MCF 10A (cell line): ENCODE measurements around the gene TRIM4. TPM values are rescaled to one million over a fixed set of nuclear protein-coding genes. Genes with fewer than 3 reads are reported as not detected.
"Not testable (repeated sequence)": the region's sequence is repeated elsewhere in the genome, so short reads cannot be mapped to it uniquely, and the experiment has no call there.

Source experiments
- BruUV-seq: library from RNA; stranded (reverse); fragments of 400-500 nt; replicated peaks from 2 replicates; lab custom pipeline; 2021; lab: Mats Ljungman, UMichigan
- CTCF ChIA-PET: fragments of 300-600 bp; sonication (Branson Sonifier 250); formaldehyde crosslinking; extraction: SDS; loops from one replicate; lab custom pipeline; 2021; ENCODE audit warnings: antibody characterized with exemption, inconsistent platforms; lab: Yijun Ruan, JAX
- POLR2A ChIA-PET: fragments of 300-600, 350-650 bp; sonication (Branson Sonifier 250); formaldehyde crosslinking; extraction: SDS; loops from one replicate; lab custom pipeline; 2020; ENCODE audit warnings: antibody characterized with exemption, inconsistent platforms; lab: Yijun Ruan, JAX
- DNase-seq: peaks from one replicate; pipeline ENCODE4 v3.0.0-alpha.2; 2018; ENCODE audit not compliant: unreplicated experiment
- H3K27ac Mint-ChIP-seq: one replicate; pipeline ENCODE4 v1.8.0; 2022; ENCODE audit warnings: mild to moderate bottlenecking, low read depth, mixed read lengths; ENCODE audit not compliant: unreplicated experiment
- H3K27me3 Mint-ChIP-seq: one replicate; pipeline ENCODE4 v1.8.0; 2022; ENCODE audit warnings: mixed read lengths; ENCODE audit not compliant: insufficient read depth, unreplicated experiment
- H3K36me3 Mint-ChIP-seq: one replicate; pipeline ENCODE4 v1.8.0; 2022; ENCODE audit warnings: mild to moderate bottlenecking, moderate library complexity, mixed read lengths; ENCODE audit not compliant: insufficient read depth, unreplicated experiment
- H3K4me1 Mint-ChIP-seq: one replicate; pipeline ENCODE4 v1.8.0; 2022; ENCODE audit warnings: mixed read lengths; ENCODE audit not compliant: insufficient read depth, unreplicated experiment
- H3K4me3 Mint-ChIP-seq: one replicate; pipeline ENCODE4 v1.8.0; 2022; ENCODE audit warnings: mild to moderate bottlenecking, moderate library complexity, mixed read lengths; ENCODE audit not compliant: unreplicated experiment
- H3K9me3 Mint-ChIP-seq: one replicate; pipeline ENCODE4 v1.8.0; 2022; ENCODE audit warnings: mixed read lengths; ENCODE audit not compliant: unreplicated experiment
- CTCF ChIP-seq: fragments of 200-600 bp; IDR thresholded peaks from one replicate; pipeline ENCODE4 v1.8.0; 2022; ENCODE audit warnings: antibody characterized with exemption, mild to moderate bottlenecking; ENCODE audit not compliant: unreplicated experiment
- intact Hi-C: fragments of 100-400 bp; cut with micrococcal nuclease; formaldehyde crosslinking; loops from 2 replicates; pipeline ENCODE4 v1.14.1; 2022
- total RNA-seq: library from RNA; stranded (reverse); gene quantifications from 2 replicates; pipeline ENCODE4 v1.2.3, GENCODE V29; 2022

The TRIM4 gene
- total RNA-seq, 1 experiment from 2014 or later: 28.1 TPM

- Mint-ChIP-seq H3K4me1 (peaks cover 1% of the 10 kb centered on the region), H3K9me3 (no peaks in the 10 kb centered on the region), H3K27ac (no peak overlapping the region), H3K36me3 (no peaks in the 10 kb centered on the region), H3K4me3 (no peak overlapping the region), H3K27me3 (peaks cover 13% of the 10 kb centered on the region)
- intact Hi-C loops: no loop called here
- DNase-seq: no peak
- BruUV-seq: no TSS peak
- TF ChIP-seq CTCF: no peak
- POLR2A ChIA-PET: interaction anchor here (3.9 kb wide), 1 partner anchor 25 kb away, joined by 16 read pairs; the partner anchor contains the start of gene TRIM4
- CTCF ChIA-PET: interaction anchor here (0.6 to 1.5 kb wide), 3 partner anchors 9 to 314 kb away, joined by 3 to 5 read pairs (median 4); no protein-coding TSS in a partner anchor
Measured at GRCh38 chr7:99944497-99945070, 25.3 kb upstream of the TRIM4 start.

GRCh38 chr7:99943641-99944496, 24.5 kb upstream of the TRIM4 start:
- Mint-ChIP-seq H3K9me3 (peaks cover 7% of the 10 kb centered on the region), H3K27me3 (peaks cover 14% of the 10 kb centered on the region), H3K27ac (no peak overlapping the region), H3K36me3 (no peaks in the 10 kb centered on the region), H3K4me3 (no peak overlapping the region), H3K4me1 (no peaks in the 10 kb centered on the region)
- CTCF ChIA-PET: interaction anchor here (0.6 to 0.7 kb wide), 2 partner anchors 25 to 29 kb away, joined by 3 read pairs; partner anchors contain the start of gene TRIM4
- intact Hi-C loops: no loop called here
- no peak for TF ChIP-seq CTCF
- DNase-seq: no peak
- POLR2A ChIA-PET: interaction anchor here (3.9 kb wide), 1 partner anchor 25 kb away, joined by 16 read pairs; the partner anchor contains the start of gene TRIM4
- no TSS peak for BruUV-seq

GRCh38 chr7:99938296-99938695, 19.0 kb upstream of the TRIM4 start:
- Mint-ChIP-seq H3K4me1 (no peaks in the 10 kb centered on the region), H3K27ac (no peak overlapping the region), H3K27me3 (peaks cover 32% of the 10 kb centered on the region), H3K4me3 (no peak overlapping the region), H3K9me3 (peaks cover 20% of the 10 kb centered on the region), H3K36me3 (no peaks in the 10 kb centered on the region)
- no peak for DNase-seq
- POLR2A ChIA-PET: interaction anchor here (0.8 to 1.2 kb wide), 3 partner anchors 9 to 434 kb away, joined by 3 to 4 read pairs (median 3); partner anchors contain the start of gene ZKSCAN5
- TF ChIP-seq CTCF: no peak
- no TSS peak for BruUV-seq
- intact Hi-C loops: no loop called here
- CTCF ChIA-PET: interaction anchor here (0.7 to 1.3 kb wide), 4 partner anchors 14 to 469 kb away, joined by 3 to 6 read pairs (median 4); no protein-coding TSS in a partner anchor

GRCh38 chr7:99935009-99935408, 15.7 kb upstream of the TRIM4 start:
- DNase-seq, H3K4me1 Mint-ChIP-seq, H3K36me3 Mint-ChIP-seq, H3K4me3 Mint-ChIP-seq, intact Hi-C loops, H3K27ac Mint-ChIP-seq, BruUV-seq: not testable (repeated sequence)
- Mint-ChIP-seq H3K9me3 (peaks cover 20% of the 10 kb centered on the region), H3K27me3 (peaks cover 47% of the 10 kb centered on the region)
- ChIA-PET CTCF (interaction anchor here (1.2 kb wide), 1 partner anchor 15 kb away, joined by 3 read pairs; the partner anchor contains the start of gene TRIM4), POLR2A (interaction anchor here (0.8 kb wide), 1 partner anchor 45 kb away, joined by 3 read pairs; no protein-coding TSS in a partner anchor)
